K562 (cell line): ENCODE results near the gene LRP1. TPM values are rescaled to one million over a fixed set of nuclear protein-coding genes. Genes with fewer than 3 reads are reported as not detected.

ENCODE experiments used
- ARID4B ChIP-seq: sonication (generic); formaldehyde crosslinking; IDR thresholded peaks from 2 replicates; pipeline ENCODE4 v1.8.0; 2022; ENCODE audit warnings: mild to moderate bottlenecking, missing genetic modification reagents
- BCL6 ChIP-seq: fragments of 250-450 bp; sonication (Bioruptor Pico); IDR thresholded peaks from 2 replicates; pipeline ENCODE4 v1.4.0; 2020
- CTCF ChIP-seq, 3 experiments: IDR thresholded peaks in 2 of 3; conservative IDR thresholded peaks in 1 of 3; 2 replicates each; pipeline ENCODE4 v1.5.1; 2011 to 2012; ENCODE audit warnings: low read length in 3 of 3, mild to moderate bottlenecking in 3 of 3, control low read depth in 2 of 3, improper control_type of control experiment in 1 of 3, inconsistent platforms in 1 of 3, low read depth in 1 of 3, mixed read lengths in 1 of 3, moderate library complexity in 1 of 3; ENCODE audit not compliant: insufficient read depth in 2 of 3
- E2F6 ChIP-seq, 2 experiments: IDR thresholded peaks; 2 replicates each; pipeline ENCODE4 v1.6.1; 2011; ENCODE audit warnings: borderline replicate concordance in 1 of 2, control low read depth in 1 of 2, low read depth in 1 of 2, low read length in 1 of 2, mild to moderate bottlenecking in 1 of 2, mixed read lengths in 1 of 2, moderate library complexity in 1 of 2; ENCODE audit not compliant: insufficient read depth in 1 of 2, insufficient read length in 1 of 2, poor library complexity in 1 of 2, severe bottlenecking in 1 of 2; ENCODE audit errors: extremely low read depth in 1 of 2
- KDM1A ChIP-seq, 2 experiments: fragments of 450-650 bp; IDR thresholded peaks; 2 replicates each; pipeline ENCODE4 v1.6.1; 2016; ENCODE audit warnings: mild to moderate bottlenecking in 2 of 2
- PCBP1 ChIP-seq: fragments of 200-400 bp; formaldehyde crosslinking; IDR thresholded peaks from 2 replicates; pipeline ENCODE4 v1.6.1; 2018; ENCODE audit warnings: mild to moderate bottlenecking, low read depth, low read length; ENCODE audit not compliant: poor library complexity, severe bottlenecking
- RAD21 ChIP-seq, 2 experiments: fragments of 250-450 bp in 1 of 2; fragments of 450-650 bp in 1 of 2; sonication (Bioruptor Pico) in 1 of 2; formaldehyde crosslinking in 1 of 2; IDR thresholded peaks in 1 of 2; conservative IDR thresholded peaks in 1 of 2; 2 replicates each; pipeline versions ENCODE4 v1.4.0 to v1.8.0; 2020 to 2022; ENCODE audit warnings: mild to moderate bottlenecking in 2 of 2, moderate library complexity in 1 of 2
- RBM22 ChIP-seq: fragments of 200-400 bp; formaldehyde crosslinking; IDR thresholded peaks from 2 replicates; pipeline ENCODE4 v1.6.1; 2018; ENCODE audit warnings: low read length, low read depth; ENCODE audit not compliant: poor library complexity, severe bottlenecking
- RBM39 ChIP-seq: fragments of 200-400 bp; formaldehyde crosslinking; optimal IDR thresholded peaks from 2 replicates; pipeline ENCODE3; 2018; ENCODE audit warnings: low read depth, low read length
- RFX1 ChIP-seq: fragments of 450-650 bp; IDR thresholded peaks from 2 replicates; pipeline ENCODE4 v1.6.1; 2016; ENCODE audit warnings: mild to moderate bottlenecking, moderate library complexity
- SAP30 ChIP-seq: fragments of 200-600 bp; sonication (generic); IDR thresholded peaks from 2 replicates; pipeline ENCODE4 v1.6.1; 2012; ENCODE audit warnings: borderline replicate concordance, low read depth, mild to moderate bottlenecking, moderate library complexity, low read length, control low read depth, inconsistent platforms; ENCODE audit not compliant: insufficient read depth, poor library complexity, severe bottlenecking
- TFAP4 ChIP-seq: sonication (generic); formaldehyde crosslinking; IDR thresholded peaks from 2 replicates; pipeline ENCODE4 v1.8.0; 2022; ENCODE audit warnings: missing genetic modification reagents, mild to moderate bottlenecking, moderate library complexity, borderline replicate concordance
- VEZF1 ChIP-seq: fragments of 200-800 bp; sonication (Bioruptor generic); IDR thresholded peaks from 2 replicates; pipeline ENCODE4 v1.6.1; 2017; ENCODE audit warnings: missing genetic modification characterization, missing compliant biosample characterization
- ZNF436 ChIP-seq: fragments of 250-450, 450-650 bp; sonication (Bioruptor Pico); formaldehyde crosslinking; IDR thresholded peaks from 2 replicates; pipeline ENCODE4 v1.7.0; 2020; ENCODE audit warnings: mild to moderate bottlenecking
- polyA plus RNA-seq, 8 experiments: library from polyadenylated mRNA; depleted of rRNA in 4 of 8; stranded (reverse) in 5 of 8; unstranded in 3 of 8; fragments of >200 nt; fragmentation: Nextera tagmentation in 2 of 8; fragmentation: Illumina TruSeq in 1 of 8; extraction: Ambion mirVana in 2 of 8; extraction: Trizol in 1 of 8; gene quantifications; 2 replicates each; pipeline versions ENCODE4 v1.2.1 to v1.2.3, GENCODE V29; 2011 to 2014; ENCODE audit warnings: inconsistent platforms in 1 of 8, missing spikeins in 1 of 8
- total RNA-seq, 7 experiments: library from RNA; depleted of rRNA in 6 of 7; stranded (reverse); fragments of >200 nt in 6 of 7; fragmentation: Illumina TruSeq in 2 of 7; extraction: Trizol in 2 of 7; gene quantifications; 2 replicates each; pipeline versions ENCODE4 v1.2.1 to v1.2.3, GENCODE V29; 2011 to 2021; ENCODE audit warnings: low replicate concordance in 1 of 7

The LRP1 gene
- total and polyA plus RNA-seq, 9 of the 15 experiments (the other 6 are each of a cell fraction or from before 2014, with no cell fraction given) = 0.04 to 0.64 (median 0.19) TPM; not detected in 2

GRCh38 chr12:57242691-57243454 is 114.6 kb downstream of the LRP1 start (continued):
- peak; percentile 30; the same call in 1 of the 2 replicates for TF ChIP-seq VEZF1
- peak in 1 of 2 experiments; percentile 35 for TF ChIP-seq E2F6 (IDR thresholded peaks at IDR 0.05; ENCODE audit: borderline replicate concordance in 1 of 2, extremely low read depth in 1 of 2, insufficient read depth in 1 of 2, insufficient read length in 1 of 2, low read depth in 1 of 2, low read length in 1 of 2, poor library complexity in 1 of 2, severe bottlenecking in 1 of 2)
- TF ChIP-seq ARID4B (CRISPR knock-in tag) = peak; percentile 49; the same call in 1 of the 2 replicates
- TF ChIP-seq RAD21 (CRISPR knock-in tag; conservative IDR thresholded peaks at IDR 0.05 in 1 of 2, IDR thresholded peaks at IDR 0.05 in 1 of 2) = peak; percentile 35 to 45
- TF ChIP-seq SAP30 = no peak
- TF ChIP-seq KDM1A (IDR thresholded peaks at IDR 0.05) = peak in 1 of 2 experiments; percentile 46; a peak in 1 of 4 replicates
- TF ChIP-seq RFX1 = peak; percentile 87
- peak; percentile 3 for TF ChIP-seq RBM22
- no peak for TF ChIP-seq RBM39
- no peak for TF ChIP-seq ZNF436 (CRISPR knock-in tag)
- no peak for TF ChIP-seq BCL6 (CRISPR knock-in tag)
- peak; percentile 82 for TF ChIP-seq PCBP1
- peak; percentile 62 to 83 (median 63) for TF ChIP-seq CTCF (IDR thresholded peaks at IDR 0.05 in 2 of 3, conservative IDR thresholded peaks at IDR 0.05 in 1 of 3; ENCODE audit: insufficient read depth in 2 of 3, low read depth in 1 of 3, low read length in 3 of 3)
- peak; percentile 44 for TF ChIP-seq TFAP4 (CRISPR knock-in tag)
